K562 (cell line): ENCODE data around the gene IFI30. TPM values are rescaled to one million over a fixed set of nuclear protein-coding genes. Genes with fewer than 3 reads are reported as not detected.

Experiments used
- ATAC-seq: fragments of 200-7000 bp; cut with Tn5 transposase; 3 replicates; pipeline ENCODE4 v1.9.1; 2020; ENCODE audit warnings: moderate library complexity
- BruUV-seq: library from RNA; stranded (reverse); fragments of 400-500 nt; replicated peaks from 2 replicates; lab custom pipeline; 2021; lab: Mats Ljungman, UMichigan
- CTCF ChIA-PET: fragments of 300-600 bp; formaldehyde crosslinking; extraction: SDS; loops from one replicate; lab custom pipeline; 2021; ENCODE audit warnings: low intra/inter-chr PET ratio; lab: Yijun Ruan, JAX
- POLR2A ChIA-PET: fragments of 300-600, 350-650 bp; sonication (Branson Sonifier 250); formaldehyde crosslinking; extraction: SDS; loops from one replicate; lab custom pipeline; 2021; ENCODE audit warnings: antibody characterized with exemption, inconsistent platforms; lab: Yijun Ruan, JAX
- DNase-seq, 4 experiments: peaks; one replicate each; pipeline versions ENCODE4 v3.0.0 to v3.0.0-alpha.2; 2011 to 2018; ENCODE audit warnings: low spot score in 3 of 4, mixed read lengths in 3 of 4; ENCODE audit errors: extremely low read depth in 1 of 4
- FAIRE-seq: peaks from 2 replicates; lab custom pipeline; 2011; peaks lifted over from hg19 to GRCh38; lab: Jason Lieb, UNC
- H2AFZ ChIP-seq: 2 replicates; pipeline ENCODE4 v1.6.0; 2011; ENCODE audit warnings: low read depth, low read length, control low read depth, inconsistent platforms
- H3K27ac ChIP-seq: fragments of 200-600 bp; 3 replicates; pipeline ENCODE4 v1.8.0; 2011; ENCODE audit warnings: low read depth, mild to moderate bottlenecking, control low read depth, inconsistent platforms, low read length, moderate library complexity, mixed read lengths; ENCODE audit errors: extremely low read depth
- H3K27me3 ChIP-seq, 2 experiments: fragments of 300-600 bp in 1 of 2; 2 replicates in 1 of 2; 3 replicates in 1 of 2; pipeline versions ENCODE4 v1.6.0 to v1.8.0; 2011; ENCODE audit warnings: inconsistent platforms in 2 of 2, low read length in 2 of 2, mild to moderate bottlenecking in 1 of 2, mixed read lengths in 1 of 2, moderate library complexity in 1 of 2; ENCODE audit not compliant: control insufficient read depth in 2 of 2, insufficient read depth in 2 of 2
- H3K36me3 ChIP-seq: fragments of 300-600 bp; 3 replicates; pipeline ENCODE4 v1.8.0; 2011; ENCODE audit warnings: mild to moderate bottlenecking, low read length, inconsistent platforms; ENCODE audit not compliant: control insufficient read depth, insufficient read depth
- H3K4me1 ChIP-seq, 2 experiments: fragments of 200-600 bp in 1 of 2; replicated peaks in 1 of 2; 2 replicates in 1 of 2; 3 replicates in 1 of 2; pipeline versions ENCODE4 v1.5.1 to v1.8.0; 2011; ENCODE audit warnings: inconsistent platforms in 2 of 2, low read length in 2 of 2, mild to moderate bottlenecking in 1 of 2, mixed read lengths in 1 of 2, moderate library complexity in 1 of 2; ENCODE audit not compliant: control insufficient read depth in 2 of 2, insufficient read depth in 2 of 2
- H3K4me2 ChIP-seq: 2 replicates; pipeline ENCODE4 v1.6.1; 2011; ENCODE audit warnings: low read length, control low read depth, inconsistent platforms, mixed read lengths; ENCODE audit not compliant: insufficient read depth
- H3K4me3 ChIP-seq: fragments of 200-600 bp; sonication (generic), shearing (Covaris generic); 2 replicates; pipeline ENCODE4 v1.5.1; 2016; ENCODE audit warnings: control low read depth, inconsistent platforms
- H3K79me2 ChIP-seq: fragments of 200-600 bp; 3 replicates; pipeline ENCODE4 v1.8.0; 2011; ENCODE audit warnings: low read length, inconsistent platforms; ENCODE audit not compliant: control insufficient read depth, insufficient read depth
- H3K9ac ChIP-seq, 2 experiments: 2 replicates each; pipeline versions ENCODE4 v1.6.0 to v1.6.1; 2011; ENCODE audit warnings: low read depth in 2 of 2, low read length in 2 of 2, control low read depth in 1 of 2, inconsistent platforms in 1 of 2, mild to moderate bottlenecking in 1 of 2, mixed read lengths in 1 of 2; ENCODE audit not compliant: insufficient read depth in 1 of 2
- H3K9me1 ChIP-seq: one replicate; pipeline ENCODE4 v1.6.0; 2011; ENCODE audit warnings: inconsistent platforms, mild to moderate bottlenecking, low read length, moderate library complexity; ENCODE audit not compliant: control insufficient read depth, insufficient read depth
- H3K9me3 ChIP-seq: replicated peaks from 2 replicates; pipeline ENCODE4 v1.5.1; 2011; ENCODE audit warnings: low read depth, low read length, inconsistent platforms; ENCODE audit not compliant: control insufficient read depth, insufficient read depth
- H4K20me1 ChIP-seq: replicated peaks from 2 replicates; pipeline ENCODE4 v1.6.1; 2011; ENCODE audit warnings: low read length, inconsistent platforms, mixed read lengths; ENCODE audit not compliant: control insufficient read depth, insufficient read depth
- CEBPG ChIP-seq, 3 experiments: fragments of 200-800 bp in 1 of 3; sonication (Bioruptor generic) in 1 of 3; sonication (generic) in 1 of 3; formaldehyde crosslinking in 1 of 3; IDR thresholded peaks in 2 of 3; conservative IDR thresholded peaks in 1 of 3; 2 replicates each; pipeline versions ENCODE4 v1.6.1 to v1.8.0; 2016 to 2022; ENCODE audit warnings: missing compliant biosample characterization in 2 of 3, missing genetic modification characterization in 2 of 3, mild to moderate bottlenecking in 1 of 3, missing genetic modification reagents in 1 of 3
- DACH1 ChIP-seq: fragments of 450-650 bp; IDR thresholded peaks from 2 replicates; pipeline ENCODE4 v1.6.1; 2018; ENCODE audit not compliant: partially characterized antibody
- E2F3 ChIP-seq: fragments of 250-450 bp; sonication (Bioruptor Pico); IDR thresholded peaks from 2 replicates; pipeline ENCODE4 v1.4.0; 2020; ENCODE audit warnings: mild to moderate bottlenecking
- HDAC3 ChIP-seq: fragments of 450-650 bp; IDR thresholded peaks from 2 replicates; pipeline ENCODE4 v1.6.1; 2018; ENCODE audit warnings: borderline replicate concordance, mild to moderate bottlenecking, moderate library complexity; ENCODE audit not compliant: partially characterized antibody
- KLF10 ChIP-seq: fragments of 250-450 bp; sonication (Bioruptor Pico); IDR thresholded peaks from 2 replicates; pipeline ENCODE4 v1.6.1; 2021; ENCODE audit warnings: matching md5 sums
- LEF1 ChIP-seq: fragments of 450-650 bp; IDR thresholded peaks from 2 replicates; pipeline ENCODE4 v1.6.1; 2016; ENCODE audit warnings: mild to moderate bottlenecking
- MECOM ChIP-seq: fragments of 250-450 bp; sonication (Bioruptor Pico); IDR thresholded peaks from 2 replicates; pipeline ENCODE4 v1.8.0; 2022; ENCODE audit warnings: inconsistent platforms
- MYC ChIP-seq, 2 experiments: fragments of 250-450 bp in 1 of 2; sonication (Bioruptor Pico) in 1 of 2; IDR thresholded peaks; 2 replicates each; pipeline versions ENCODE4 v1.5.1 to v1.6.1; 2012 to 2021; ENCODE audit warnings: low read depth in 2 of 2, borderline replicate concordance in 1 of 2, improper control_type of control experiment in 1 of 2, low read length in 1 of 2, mild to moderate bottlenecking in 1 of 2, moderate library complexity in 1 of 2
- NFIC ChIP-seq: fragments of 450-650 bp; IDR thresholded peaks from 2 replicates; pipeline ENCODE4 v1.6.1; 2017; ENCODE audit warnings: mild to moderate bottlenecking, inconsistent platforms
- SMAD4 ChIP-seq: fragments of 250-450 bp; sonication (Bioruptor Pico); conservative IDR thresholded peaks from 2 replicates; pipeline ENCODE4 v1.8.0; 2021; ENCODE audit warnings: inconsistent platforms, mild to moderate bottlenecking, moderate library complexity
- SMC3 ChIP-seq: conservative IDR thresholded peaks from 2 replicates; pipeline ENCODE4 v1.6.1; 2011; ENCODE audit warnings: low read depth, low read length, improper control_type of control experiment; ENCODE audit not compliant: insufficient read depth
- STAG1 ChIP-seq: sonication (generic); formaldehyde crosslinking; IDR thresholded peaks from 2 replicates; pipeline ENCODE4 v1.5.0; 2020; ENCODE audit warnings: missing genetic modification reagents, borderline replicate concordance
- TCF7L2 ChIP-seq: fragments of 150-350 bp; IDR thresholded peaks from 2 replicates; pipeline ENCODE4 v1.6.1; 2016; ENCODE audit warnings: low read depth, mild to moderate bottlenecking, low read length, moderate library complexity
- ZFX ChIP-seq: sonication (generic); formaldehyde crosslinking; IDR thresholded peaks from 2 replicates; pipeline ENCODE4 v1.8.0; 2022; ENCODE audit warnings: mild to moderate bottlenecking, missing genetic modification reagents, moderate library complexity
- ZNF140 ChIP-seq: fragments of 250-450 bp; sonication (Bioruptor Pico); IDR thresholded peaks from 2 replicates; pipeline ENCODE4 v1.8.0; 2021; ENCODE audit warnings: moderate library complexity, mild to moderate bottlenecking, inconsistent platforms
- ZNF384 ChIP-seq: IDR thresholded peaks from 2 replicates; pipeline ENCODE4 v1.6.1; 2012; ENCODE audit warnings: low read depth, low read length, improper control_type of control experiment
- ZNF707 ChIP-seq: fragments of 250-450 bp; sonication (Bioruptor Pico); conservative IDR thresholded peaks from 2 replicates; pipeline ENCODE4 v1.8.0; 2022; ENCODE audit warnings: inconsistent platforms, mild to moderate bottlenecking, moderate library complexity
- ZNF766 ChIP-seq: fragments of 200-800 bp; sonication (Bioruptor generic); conservative IDR thresholded peaks from 2 replicates; pipeline ENCODE4 v1.6.1; 2016; ENCODE audit warnings: missing genetic modification characterization, missing compliant biosample characterization
- ZNF780A ChIP-seq: fragments of 250-450 bp; sonication (Bioruptor Pico); IDR thresholded peaks from 2 replicates; pipeline ENCODE4 v1.5.0; 2021; ENCODE audit warnings: mild to moderate bottlenecking
- WGBS: fragments of 100-300 bp; shearing (Covaris generic); methylation state at CpG from one replicate; pipeline ENCODE4 v1.1.6; 2016; ENCODE audit warnings: low coverage, mixed read lengths; ENCODE audit not compliant: insufficient coverage; ENCODE audit errors: missing lambda C conversion rate; 5-methylcytosine and 5-hydroxymethylcytosine counted together
- in situ Hi-C: fragments of 300-500 bp; cut with MboI; formaldehyde crosslinking; loops from 4 replicates; pipeline ENCODE4 v1.15.0; 2018; ENCODE audit warnings: inconsistent platforms, mixed read lengths
- intact Hi-C: fragments of 100-400 bp; cut with micrococcal nuclease; formaldehyde crosslinking; loops from 2 replicates; pipeline ENCODE4 v1.14.2; 2022
- polyA plus RNA-seq, 8 experiments: library from polyadenylated mRNA; depleted of rRNA in 4 of 8; stranded (reverse) in 5 of 8; unstranded in 3 of 8; fragments of >200 nt; fragmentation: Nextera tagmentation in 2 of 8; fragmentation: Illumina TruSeq in 1 of 8; extraction: Ambion mirVana in 2 of 8; extraction: Trizol in 1 of 8; gene quantifications; 2 replicates each; pipeline versions ENCODE4 v1.2.1 to v1.2.3, GENCODE V29; 2011 to 2014; ENCODE audit warnings: inconsistent platforms in 1 of 8, missing spikeins in 1 of 8
- total RNA-seq, 7 experiments: library from RNA; depleted of rRNA in 6 of 7; stranded (reverse); fragments of >200 nt in 6 of 7; fragmentation: Illumina TruSeq in 2 of 7; extraction: Trizol in 2 of 7; gene quantifications; 2 replicates each; pipeline versions ENCODE4 v1.2.1 to v1.2.3, GENCODE V29; 2011 to 2021; ENCODE audit warnings: low replicate concordance in 1 of 7
- TF ChIP-seq, protein P1 (sequence below): fragments of 250-450 bp; sonication (Bioruptor Pico); IDR thresholded peaks from 2 replicates; pipeline ENCODE4 v1.4.0; 2020; ENCODE audit warnings: mild to moderate bottlenecking, moderate library complexity

Gene IFI30
- total and polyA plus RNA-seq, 9 of the 15 experiments (the other 6 are each of a cell fraction or from before 2014, with no cell fraction given): 63.7 to 430 (median 109) TPM

DNA sequence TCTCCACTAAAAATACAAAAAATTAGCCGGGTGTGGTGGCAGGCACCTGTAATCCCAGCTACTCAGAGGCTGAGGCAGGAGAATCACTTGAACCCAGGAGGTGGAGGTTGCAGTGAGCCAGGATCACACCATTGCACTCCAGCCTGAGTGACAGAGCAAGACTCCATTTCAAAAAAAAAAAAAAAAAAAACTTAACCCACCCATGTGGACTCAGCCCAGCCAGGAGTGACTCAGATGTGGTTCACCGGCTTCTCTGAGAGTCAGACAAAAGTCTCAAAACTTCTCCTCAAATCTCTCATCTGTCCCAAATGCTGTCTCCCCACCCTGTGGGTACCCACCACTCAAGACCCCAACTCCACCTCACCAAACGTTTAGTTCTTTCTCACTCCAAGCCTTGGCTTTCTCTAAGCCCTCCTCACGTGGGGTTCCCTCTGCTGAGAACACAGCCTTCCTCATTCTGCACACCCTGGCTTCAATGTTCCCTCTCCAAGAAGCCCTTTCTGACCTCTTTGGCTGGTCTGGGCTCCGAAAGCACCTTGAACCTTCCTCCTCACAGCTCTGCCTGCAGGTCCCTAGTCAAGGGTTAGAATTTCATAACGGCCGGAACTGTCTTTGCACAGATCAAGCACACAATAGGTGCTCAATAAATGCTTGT lies 41.3 kb downstream of the IFI30 start:
- H4K20me1 ChIP-seq: no peaks in the 10 kb centered on the region
- intact Hi-C loops: no loop called here
- H3K27ac ChIP-seq: no peak overlapping the region
- WGBS: 44% methylated on average over 7 of the region's 7 CpGs
- BruUV-seq: no TSS peak
- CTCF ChIA-PET: no interaction called here
- ATAC-seq (peak; percentile 58), FAIRE-seq (no peak), DNase-seq (no peak)
- H3K27me3 ChIP-seq: no peaks in the 10 kb centered on the region; a peak in 1 of 5 replicates
- peak overlapping the region; percentile 73 for H2AFZ ChIP-seq
- H3K9ac ChIP-seq: peak overlapping the region; percentile 11 to 22; a peak in 2 of 4 replicates
- no peak overlapping the region for H3K4me2 ChIP-seq
- in situ Hi-C loops: loop anchor here (5.0 kb wide), 1 partner anchor 187 kb away; no protein-coding TSS in a partner anchor
- peaks cover 3 to 17% of the 10 kb centered on the region in 2 experiments; a peak in 3 of 5 replicates for H3K4me1 ChIP-seq
- no peaks in the 10 kb centered on the region for H3K79me2 ChIP-seq
- POLR2A ChIA-PET: interaction anchor here (1.0 kb wide), 2 partner anchors 9 to 10 kb away, joined by 4 to 5 read pairs; no protein-coding TSS in a partner anchor
- H3K36me3 ChIP-seq: no peaks in the 10 kb centered on the region
- no peaks in the 10 kb centered on the region for H3K9me3 ChIP-seq
- no peaks in the 10 kb centered on the region for H3K9me1 ChIP-seq
- H3K4me3 ChIP-seq: no peak overlapping the region
- TF ChIP-seq ZNF780A (no peak), ZNF140 (CRISPR knock-in tag) (no peak), LEF1 (no peak), NFIC (no peak), MECOM (CRISPR knock-in tag) (no peak), STAG1 (CRISPR knock-in tag) (no peak), TCF7L2 (no peak), ZNF384 (peak; percentile 84), ZNF707 (CRISPR knock-in tag) (no peak), SMC3 (no peak), ZFX (CRISPR knock-in tag) (no peak), CEBPG (CRISPR knock-in tag; IDR thresholded peaks at IDR 0.05) (no peak), CEBPG (tag; conservative IDR thresholded peaks at IDR 0.05 in 1 of 2, IDR thresholded peaks at IDR 0.05 in 1 of 2) (no peak), SMAD4 (CRISPR knock-in tag) (no peak), E2F3 (CRISPR knock-in tag) (no peak), DACH1 (no peak), ZNF766 (CRISPR knock-in tag) (no peak), KLF10 (CRISPR knock-in tag) (no peak), HDAC3 (no peak), MYC (IDR thresholded peaks at IDR 0.05; ENCODE audit: low read depth, low read length) (no peak), MYC (CRISPR knock-in tag; IDR thresholded peaks at IDR 0.05; ENCODE audit: borderline replicate concordance, low read depth) (no peak)
- TF ChIP-seq, protein P1, sequence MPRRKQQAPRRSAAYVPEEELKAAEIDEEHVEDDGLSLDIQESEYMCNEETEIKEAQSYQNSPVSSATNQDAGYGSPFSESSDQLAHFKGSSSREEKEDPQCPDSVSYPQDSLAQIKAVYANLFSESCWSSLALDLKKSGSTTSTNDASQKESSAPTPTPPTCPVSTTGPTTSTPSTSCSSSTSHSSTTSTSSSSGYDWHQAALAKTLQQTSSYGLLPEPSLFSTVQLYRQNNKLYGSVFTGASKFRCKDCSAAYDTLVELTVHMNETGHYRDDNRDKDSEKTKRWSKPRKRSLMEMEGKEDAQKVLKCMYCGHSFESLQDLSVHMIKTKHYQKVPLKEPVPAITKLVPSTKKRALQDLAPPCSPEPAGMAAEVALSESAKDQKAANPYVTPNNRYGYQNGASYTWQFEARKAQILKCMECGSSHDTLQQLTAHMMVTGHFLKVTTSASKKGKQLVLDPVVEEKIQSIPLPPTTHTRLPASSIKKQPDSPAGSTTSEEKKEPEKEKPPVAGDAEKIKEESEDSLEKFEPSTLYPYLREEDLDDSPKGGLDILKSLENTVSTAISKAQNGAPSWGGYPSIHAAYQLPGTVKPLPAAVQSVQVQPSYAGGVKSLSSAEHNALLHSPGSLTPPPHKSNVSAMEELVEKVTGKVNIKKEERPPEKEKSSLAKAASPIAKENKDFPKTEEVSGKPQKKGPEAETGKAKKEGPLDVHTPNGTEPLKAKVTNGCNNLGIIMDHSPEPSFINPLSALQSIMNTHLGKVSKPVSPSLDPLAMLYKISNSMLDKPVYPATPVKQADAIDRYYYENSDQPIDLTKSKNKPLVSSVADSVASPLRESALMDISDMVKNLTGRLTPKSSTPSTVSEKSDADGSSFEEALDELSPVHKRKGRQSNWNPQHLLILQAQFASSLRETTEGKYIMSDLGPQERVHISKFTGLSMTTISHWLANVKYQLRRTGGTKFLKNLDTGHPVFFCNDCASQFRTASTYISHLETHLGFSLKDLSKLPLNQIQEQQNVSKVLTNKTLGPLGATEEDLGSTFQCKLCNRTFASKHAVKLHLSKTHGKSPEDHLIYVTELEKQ (CRISPR knock-in tag): no peak
